K562 (cell line): ENCODE data around the gene ARHGAP24. TPM values are rescaled to one million over a fixed set of nuclear protein-coding genes. Genes with fewer than 3 reads are reported as not detected.

Source experiments
- ATAC-seq: fragments of 200-7000 bp; cut with Tn5 transposase; 3 replicates; pipeline ENCODE4 v1.9.1; 2020; ENCODE audit warnings: moderate library complexity
- BruUV-seq: library from RNA; stranded (reverse); fragments of 400-500 nt; replicated peaks from 2 replicates; lab custom pipeline; 2021; lab: Mats Ljungman, UMichigan
- CTCF ChIA-PET: fragments of 300-600 bp; formaldehyde crosslinking; extraction: SDS; loops from one replicate; lab custom pipeline; 2021; ENCODE audit warnings: low intra/inter-chr PET ratio; lab: Yijun Ruan, JAX
- POLR2A ChIA-PET: fragments of 300-600, 350-650 bp; sonication (Branson Sonifier 250); formaldehyde crosslinking; extraction: SDS; loops from one replicate; lab custom pipeline; 2021; ENCODE audit warnings: antibody characterized with exemption, inconsistent platforms; lab: Yijun Ruan, JAX
- DNase-seq, 4 experiments: peaks; one replicate each; pipeline versions ENCODE4 v3.0.0 to v3.0.0-alpha.2; 2011 to 2018; ENCODE audit warnings: low spot score in 3 of 4, mixed read lengths in 3 of 4; ENCODE audit errors: extremely low read depth in 1 of 4
- FAIRE-seq: peaks from 2 replicates; lab custom pipeline; 2011; peaks lifted over from hg19 to GRCh38; lab: Jason Lieb, UNC
- H2AFZ ChIP-seq: 2 replicates; pipeline ENCODE4 v1.6.0; 2011; ENCODE audit warnings: low read depth, low read length, control low read depth, inconsistent platforms
- H3K27ac ChIP-seq: fragments of 200-600 bp; 3 replicates; pipeline ENCODE4 v1.8.0; 2011; ENCODE audit warnings: low read depth, mild to moderate bottlenecking, control low read depth, inconsistent platforms, low read length, moderate library complexity, mixed read lengths; ENCODE audit errors: extremely low read depth
- H3K27me3 ChIP-seq, 2 experiments: fragments of 300-600 bp in 1 of 2; 2 replicates in 1 of 2; 3 replicates in 1 of 2; pipeline versions ENCODE4 v1.6.0 to v1.8.0; 2011; ENCODE audit warnings: inconsistent platforms in 2 of 2, low read length in 2 of 2, mild to moderate bottlenecking in 1 of 2, mixed read lengths in 1 of 2, moderate library complexity in 1 of 2; ENCODE audit not compliant: control insufficient read depth in 2 of 2, insufficient read depth in 2 of 2
- H3K36me3 ChIP-seq: fragments of 300-600 bp; 3 replicates; pipeline ENCODE4 v1.8.0; 2011; ENCODE audit warnings: mild to moderate bottlenecking, low read length, inconsistent platforms; ENCODE audit not compliant: control insufficient read depth, insufficient read depth
- H3K4me1 ChIP-seq, 2 experiments: fragments of 200-600 bp in 1 of 2; replicated peaks in 1 of 2; 2 replicates in 1 of 2; 3 replicates in 1 of 2; pipeline versions ENCODE4 v1.5.1 to v1.8.0; 2011; ENCODE audit warnings: inconsistent platforms in 2 of 2, low read length in 2 of 2, mild to moderate bottlenecking in 1 of 2, mixed read lengths in 1 of 2, moderate library complexity in 1 of 2; ENCODE audit not compliant: control insufficient read depth in 2 of 2, insufficient read depth in 2 of 2
- H3K4me2 ChIP-seq: 2 replicates; pipeline ENCODE4 v1.6.1; 2011; ENCODE audit warnings: low read length, control low read depth, inconsistent platforms, mixed read lengths; ENCODE audit not compliant: insufficient read depth
- H3K4me3 ChIP-seq: fragments of 200-600 bp; sonication (generic), shearing (Covaris generic); 2 replicates; pipeline ENCODE4 v1.5.1; 2016; ENCODE audit warnings: control low read depth, inconsistent platforms
- H3K79me2 ChIP-seq: fragments of 200-600 bp; 3 replicates; pipeline ENCODE4 v1.8.0; 2011; ENCODE audit warnings: low read length, inconsistent platforms; ENCODE audit not compliant: control insufficient read depth, insufficient read depth
- H3K9ac ChIP-seq, 2 experiments: 2 replicates each; pipeline versions ENCODE4 v1.6.0 to v1.6.1; 2011; ENCODE audit warnings: low read depth in 2 of 2, low read length in 2 of 2, control low read depth in 1 of 2, inconsistent platforms in 1 of 2, mild to moderate bottlenecking in 1 of 2, mixed read lengths in 1 of 2; ENCODE audit not compliant: insufficient read depth in 1 of 2
- H3K9me1 ChIP-seq: one replicate; pipeline ENCODE4 v1.6.0; 2011; ENCODE audit warnings: inconsistent platforms, mild to moderate bottlenecking, low read length, moderate library complexity; ENCODE audit not compliant: control insufficient read depth, insufficient read depth
- H3K9me3 ChIP-seq: replicated peaks from 2 replicates; pipeline ENCODE4 v1.5.1; 2011; ENCODE audit warnings: low read depth, low read length, inconsistent platforms; ENCODE audit not compliant: control insufficient read depth, insufficient read depth
- H4K20me1 ChIP-seq: replicated peaks from 2 replicates; pipeline ENCODE4 v1.6.1; 2011; ENCODE audit warnings: low read length, inconsistent platforms, mixed read lengths; ENCODE audit not compliant: control insufficient read depth, insufficient read depth
- CBX2 ChIP-seq: fragments of 200-600 bp; sonication (generic); IDR thresholded peaks from one replicate; pipeline ENCODE4 v1.6.1; 2012; ENCODE audit warnings: mild to moderate bottlenecking, low read length, inconsistent platforms; ENCODE audit not compliant: insufficient read depth, poor library complexity, severe bottlenecking
- EP400 ChIP-seq: fragments of 450-650 bp; IDR thresholded peaks from 2 replicates; pipeline ENCODE4 v1.6.1; 2017; ENCODE audit warnings: antibody characterized with exemption, mild to moderate bottlenecking, moderate library complexity
- GTF3C2 ChIP-seq: IDR thresholded peaks from 3 replicates; pipeline ENCODE4 v1.6.1; 2011; ENCODE audit warnings: borderline replicate concordance, mild to moderate bottlenecking, moderate library complexity; ENCODE audit not compliant: insufficient read length; ENCODE audit errors: extremely low read depth
- HMG20A ChIP-seq: fragments of 450-650 bp; formaldehyde crosslinking; conservative IDR thresholded peaks from 2 replicates; pipeline ENCODE4 v1.4.0; 2020; ENCODE audit warnings: mild to moderate bottlenecking, mixed read lengths
- KLF10 ChIP-seq: fragments of 250-450 bp; sonication (Bioruptor Pico); IDR thresholded peaks from 2 replicates; pipeline ENCODE4 v1.6.1; 2021; ENCODE audit warnings: matching md5 sums
- NCOR1 ChIP-seq: fragments of 450-650 bp; IDR thresholded peaks from 2 replicates; pipeline ENCODE4 v1.6.1; 2016; ENCODE audit warnings: mild to moderate bottlenecking, moderate library complexity
- ZNF586 ChIP-seq: fragments of 450-650 bp; formaldehyde crosslinking; conservative IDR thresholded peaks from 2 replicates; pipeline ENCODE4 v1.4.0; 2020; ENCODE audit warnings: mild to moderate bottlenecking, moderate library complexity
- ZNF77 ChIP-seq: fragments of 250-450 bp; sonication (Bioruptor Pico); IDR thresholded peaks from 2 replicates; pipeline ENCODE4 v1.5.0; 2020
- WGBS: fragments of 100-300 bp; shearing (Covaris generic); methylation state at CpG from one replicate; pipeline ENCODE4 v1.1.6; 2016; ENCODE audit warnings: low coverage, mixed read lengths; ENCODE audit not compliant: insufficient coverage; ENCODE audit errors: missing lambda C conversion rate; 5-methylcytosine and 5-hydroxymethylcytosine counted together
- in situ Hi-C: fragments of 300-500 bp; cut with MboI; formaldehyde crosslinking; loops from 4 replicates; pipeline ENCODE4 v1.15.0; 2018; ENCODE audit warnings: inconsistent platforms, mixed read lengths
- intact Hi-C: fragments of 100-400 bp; cut with micrococcal nuclease; formaldehyde crosslinking; loops from 2 replicates; pipeline ENCODE4 v1.14.2; 2022
- polyA plus RNA-seq, 8 experiments: library from polyadenylated mRNA; depleted of rRNA in 4 of 8; stranded (reverse) in 5 of 8; unstranded in 3 of 8; fragments of >200 nt; fragmentation: Nextera tagmentation in 2 of 8; fragmentation: Illumina TruSeq in 1 of 8; extraction: Ambion mirVana in 2 of 8; extraction: Trizol in 1 of 8; gene quantifications; 2 replicates each; pipeline versions ENCODE4 v1.2.1 to v1.2.3, GENCODE V29; 2011 to 2014; ENCODE audit warnings: inconsistent platforms in 1 of 8, missing spikeins in 1 of 8
- total RNA-seq, 7 experiments: library from RNA; depleted of rRNA in 6 of 7; stranded (reverse); fragments of >200 nt in 6 of 7; fragmentation: Illumina TruSeq in 2 of 7; extraction: Trizol in 2 of 7; gene quantifications; 2 replicates each; pipeline versions ENCODE4 v1.2.1 to v1.2.3, GENCODE V29; 2011 to 2021; ENCODE audit warnings: low replicate concordance in 1 of 7
- TF ChIP-seq, protein P1 (sequence below): sonication (generic); formaldehyde crosslinking; IDR thresholded peaks from 2 replicates; pipeline ENCODE4 v1.8.0; 2022; ENCODE audit warnings: mild to moderate bottlenecking, missing genetic modification reagents, borderline replicate concordance

ARHGAP24 gene
- total and polyA plus RNA-seq, 9 of the 15 experiments (the other 6 are each of a cell fraction or from before 2014, with no cell fraction given) = 8.0 to 22.6 (median 14.0) TPM

DNA sequence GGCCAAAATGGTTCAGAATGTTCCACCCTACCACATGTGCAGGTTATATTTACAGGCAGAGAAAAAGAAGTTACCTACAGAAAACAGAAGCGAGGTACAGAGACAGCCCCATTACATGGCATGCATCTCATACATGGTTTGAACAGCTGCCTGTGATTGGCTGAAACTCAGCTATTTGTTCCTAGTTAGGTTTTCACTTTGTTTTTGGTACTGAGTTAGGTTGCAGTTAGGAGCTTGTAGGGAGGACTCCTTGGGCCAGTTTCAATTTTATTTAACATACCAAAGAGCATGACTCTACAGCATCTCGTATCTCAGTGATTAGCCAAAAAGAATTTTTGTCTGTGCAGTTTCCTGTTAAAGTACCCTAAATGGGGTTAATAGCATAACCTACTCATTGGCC, 492.9 kb downstream of the ARHGAP24 start:
- Histone ChIP-seq H3K79me2 (no peaks in the 10 kb centered on the region), H3K4me1 (no peaks in the 10 kb centered on the region), H3K9me3 (no peaks in the 10 kb centered on the region; the same call in 1 of the 2 replicates), H3K27ac (no peak overlapping the region), H3K36me3 (no peaks in the 10 kb centered on the region; the same call in 2 of the 3 replicates), H2AFZ (no peak overlapping the region), H3K27me3 (no peaks in the 10 kb centered on the region), H3K4me2 (no peak overlapping the region), H3K9me1 (no peaks in the 10 kb centered on the region), H3K4me3 (no peak overlapping the region), H4K20me1 (no peaks in the 10 kb centered on the region), H3K9ac (no peak overlapping the region)
- WGBS = 64% methylated on average over 2 of the region's 2 CpGs
- in situ Hi-C loops = no loop called here
- intact Hi-C loops = no loop called here
- no peak for ATAC-seq
- ChIA-PET CTCF (interaction anchor here (1.7 to 2.2 kb wide), 2 partner anchors 169 to 171 kb away, joined by 5 to 7 read pairs; no protein-coding TSS in a partner anchor), POLR2A (no interaction called here)
- no peak for DNase-seq
- no peak for FAIRE-seq
- no TSS peak for BruUV-seq
- TF ChIP-seq GTF3C2 (no peak), CBX2 (no peak), HMG20A (no peak), ZNF77 (CRISPR knock-in tag) (no peak), KLF10 (no peak), ZNF586 (CRISPR knock-in tag) (no peak), EP400 (no peak), NCOR1 (no peak)
- TF ChIP-seq, protein P1, sequence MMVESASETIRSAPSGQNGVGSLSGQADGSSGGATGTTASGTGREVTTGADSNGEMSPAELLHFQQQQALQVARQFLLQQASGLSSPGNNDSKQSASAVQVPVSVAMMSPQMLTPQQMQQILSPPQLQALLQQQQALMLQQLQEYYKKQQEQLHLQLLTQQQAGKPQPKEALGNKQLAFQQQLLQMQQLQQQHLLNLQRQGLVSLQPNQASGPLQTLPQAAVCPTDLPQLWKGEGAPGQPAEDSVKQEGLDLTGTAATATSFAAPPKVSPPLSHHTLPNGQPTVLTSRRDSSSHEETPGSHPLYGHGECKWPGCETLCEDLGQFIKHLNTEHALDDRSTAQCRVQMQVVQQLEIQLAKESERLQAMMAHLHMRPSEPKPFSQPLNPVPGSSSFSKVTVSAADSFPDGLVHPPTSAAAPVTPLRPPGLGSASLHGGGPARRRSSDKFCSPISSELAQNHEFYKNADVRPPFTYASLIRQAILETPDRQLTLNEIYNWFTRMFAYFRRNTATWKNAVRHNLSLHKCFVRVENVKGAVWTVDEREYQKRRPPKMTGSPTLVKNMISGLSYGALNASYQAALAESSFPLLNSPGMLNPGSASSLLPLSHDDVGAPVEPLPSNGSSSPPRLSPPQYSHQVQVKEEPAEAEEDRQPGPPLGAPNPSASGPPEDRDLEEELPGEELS (CRISPR knock-in tag) = no peak
